GM12873 (cell line): ENCODE measurements around the gene RAD50.

ENCODE experiments used
- TF ChIP-seq, protein P1 (sequence below): IDR thresholded peaks from 2 replicates; pipeline ENCODE4 v1.5.1; 2012; ENCODE audit warnings: low read depth, mild to moderate bottlenecking, moderate library complexity, low read length, control low read depth; ENCODE audit not compliant: insufficient read depth; ENCODE audit errors: missing control alignments

The RAD50 gene

GRCh38 chr5:132547269-132547668, 9.5 kb upstream of the RAD50 start:
- TF ChIP-seq, protein P1, sequence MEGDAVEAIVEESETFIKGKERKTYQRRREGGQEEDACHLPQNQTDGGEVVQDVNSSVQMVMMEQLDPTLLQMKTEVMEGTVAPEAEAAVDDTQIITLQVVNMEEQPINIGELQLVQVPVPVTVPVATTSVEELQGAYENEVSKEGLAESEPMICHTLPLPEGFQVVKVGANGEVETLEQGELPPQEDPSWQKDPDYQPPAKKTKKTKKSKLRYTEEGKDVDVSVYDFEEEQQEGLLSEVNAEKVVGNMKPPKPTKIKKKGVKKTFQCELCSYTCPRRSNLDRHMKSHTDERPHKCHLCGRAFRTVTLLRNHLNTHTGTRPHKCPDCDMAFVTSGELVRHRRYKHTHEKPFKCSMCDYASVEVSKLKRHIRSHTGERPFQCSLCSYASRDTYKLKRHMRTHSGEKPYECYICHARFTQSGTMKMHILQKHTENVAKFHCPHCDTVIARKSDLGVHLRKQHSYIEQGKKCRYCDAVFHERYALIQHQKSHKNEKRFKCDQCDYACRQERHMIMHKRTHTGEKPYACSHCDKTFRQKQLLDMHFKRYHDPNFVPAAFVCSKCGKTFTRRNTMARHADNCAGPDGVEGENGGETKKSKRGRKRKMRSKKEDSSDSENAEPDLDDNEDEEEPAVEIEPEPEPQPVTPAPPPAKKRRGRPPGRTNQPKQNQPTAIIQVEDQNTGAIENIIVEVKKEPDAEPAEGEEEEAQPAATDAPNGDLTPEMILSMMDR, result no peak

GRCh38 chr5:132549576-132549975, 7.2 kb upstream of the RAD50 start:
- TF ChIP-seq, protein P1, result no peak

DNA sequence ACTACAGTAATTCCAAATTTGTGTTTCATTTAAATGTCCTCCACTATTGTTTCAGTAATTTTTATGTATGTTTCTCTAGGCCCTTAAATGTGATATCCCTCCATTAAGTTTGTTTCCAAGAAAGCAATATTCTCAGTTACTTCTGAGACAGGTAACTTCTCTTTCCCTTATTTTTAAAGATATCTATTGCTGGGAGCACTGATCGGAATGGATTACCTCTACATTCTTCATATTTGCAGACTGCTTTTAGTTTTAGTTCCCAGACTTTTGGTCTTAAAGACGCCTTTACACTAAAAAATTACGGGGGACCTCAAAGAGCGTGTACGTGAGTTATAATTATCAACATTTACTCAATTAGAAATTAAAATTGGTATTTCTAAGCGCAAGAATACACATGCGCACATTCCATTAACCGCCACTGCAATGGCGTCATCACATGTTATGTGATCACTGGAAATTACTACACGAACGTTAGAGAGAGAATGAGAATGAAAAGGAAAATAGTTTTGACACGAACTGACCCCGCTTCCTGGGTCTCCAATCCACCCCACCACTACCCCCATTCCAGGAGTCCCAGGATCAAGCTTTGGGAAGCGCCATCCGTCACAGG, 519 bp upstream of the RAD50 start:
- TF ChIP-seq, protein P1, result no peak

- TF ChIP-seq, protein P1, result no peak
These were observed 848 bp downstream of the RAD50 start for GRCh38 chr5:132557478-132558172.

GRCh38 chr5:132559383-132560060, 2.7 kb downstream of the RAD50 start:
- TF ChIP-seq, protein P1, result no peak

- TF ChIP-seq, protein P1, result no peak
These were observed 4.8 kb downstream of the RAD50 start for GRCh38 chr5:132561601-132562000.

DNA sequence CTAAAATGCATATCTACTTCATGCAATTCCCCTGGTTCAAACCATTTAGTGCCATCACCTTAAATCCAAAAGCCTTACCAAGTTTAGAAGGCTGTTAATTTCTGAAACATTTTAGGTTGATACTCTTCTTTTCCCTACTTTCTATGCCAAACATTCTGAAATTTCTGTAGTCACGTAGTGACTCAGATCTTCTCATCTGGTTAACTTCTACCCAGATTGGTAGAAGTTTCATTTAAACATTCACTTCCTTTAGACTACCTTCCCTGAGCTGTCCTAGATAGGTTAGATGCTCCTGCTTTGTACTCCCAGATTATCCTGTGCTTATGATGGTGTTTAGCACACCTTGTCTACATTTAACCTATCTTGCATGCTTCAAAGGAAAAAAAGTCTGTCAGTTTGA, 9.9 kb downstream of the RAD50 start:
- TF ChIP-seq, protein P1, result no peak
